HEK293T (cell line): ENCODE results near the gene KIF1A.

Source experiments
- HDGF ChIP-seq: fragments of 450-650 bp; IDR thresholded peaks from 2 replicates; pipeline ENCODE4 v1.6.1; 2017; ENCODE audit warnings: antibody characterized with exemption, borderline replicate concordance
- SP1 ChIP-seq: fragments of 450-650 bp; IDR thresholded peaks from 2 replicates; pipeline ENCODE4 v1.6.1; 2017

GRCh38 chr2:240672701-240673190 lies 147.3 kb downstream of the KIF1A start:
- TF ChIP-seq HDGF (no peak), SP1 (no peak)
